A549 (cell line): ENCODE results near the gene MT2A. TPM values are rescaled to one million over a fixed set of nuclear protein-coding genes. Genes with fewer than 3 reads are reported as not detected.

ENCODE experiments used
- ATAC-seq, 2 experiments: fragments of 200-7000 bp in 1 of 2; fragments of >200 bp in 1 of 2; cut with Nextera tagmentation in 1 of 2; cut with Tn5 transposase in 1 of 2; 3 replicates each; pipeline versions ENCODE4 v1.8.0 to v1.9.1; 2018 to 2020; ENCODE audit warnings: mild to moderate bottlenecking in 1 of 2, moderate library complexity in 1 of 2
- CTCF ChIA-PET: fragments of 300-600 bp; sonication (Branson Sonifier 250); formaldehyde crosslinking; extraction: SDS; loops from one replicate; lab custom pipeline; 2021; ENCODE audit warnings: antibody characterized with exemption, inconsistent platforms; lab: Yijun Ruan, JAX
- POLR2A ChIA-PET: fragments of 350-600 bp; formaldehyde crosslinking; extraction: SDS; loops from one replicate; lab custom pipeline; 2021; ENCODE audit warnings: antibody characterized with exemption, inconsistent platforms; lab: Yijun Ruan, JAX
- DNase-seq, 2 experiments: peaks; one replicate each; pipeline versions ENCODE4 v3.0.0 to v3.0.0-alpha.2; 2011 to 2016; ENCODE audit warnings: low read depth in 1 of 2, low spot score in 1 of 2
- FAIRE-seq: peaks from 2 replicates; lab custom pipeline; 2011; peaks lifted over from hg19 to GRCh38; lab: Jason Lieb, UNC
- H3K27ac ChIP-seq, 2 experiments: fragments of >200 bp; sonication (Bioruptor Twin); formaldehyde crosslinking; 3 replicates each; pipeline ENCODE4 v1.5.1; 2016 to 2017
- H3K4me1 ChIP-seq: fragments of >200 bp; sonication (Bioruptor Twin); formaldehyde crosslinking; 3 replicates; pipeline ENCODE4 v1.6.1; 2016
- H3K4me2 ChIP-seq: fragments of >200 bp; sonication (Bioruptor Twin); formaldehyde crosslinking; 3 replicates; pipeline ENCODE4 v1.6.1; 2016
- H3K4me3 ChIP-seq: fragments of >200 bp; sonication (Bioruptor Twin); formaldehyde crosslinking; 3 replicates; pipeline ENCODE4 v1.5.1; 2016
- H3K9me3 ChIP-seq: fragments of >200 bp; sonication (Bioruptor Twin); formaldehyde crosslinking; 3 replicates; pipeline ENCODE4 v1.6.1; 2016
- BCL3 ChIP-seq: fragments of >200 bp; sonication (Bioruptor Twin); formaldehyde crosslinking; IDR thresholded peaks from 3 replicates; pipeline ENCODE4 v1.6.1; 2016
- BHLHE40 ChIP-seq: IDR thresholded peaks from 2 replicates; pipeline ENCODE4 v1.6.1; 2012; ENCODE audit warnings: low read depth, low read length, inconsistent platforms
- CBX8 ChIP-seq: fragments of 200-600 bp; sonication (generic); IDR thresholded peaks from 2 replicates; pipeline ENCODE4 v1.6.1; 2016
- CHD2 ChIP-seq: fragments of 150-350 bp; IDR thresholded peaks from 2 replicates; pipeline ENCODE4 v1.6.1; 2014; ENCODE audit warnings: low read length; ENCODE audit not compliant: partially characterized antibody
- CHD4 ChIP-seq: fragments of 200-600 bp; sonication (generic); IDR thresholded peaks from 2 replicates; pipeline ENCODE4 v1.6.1; 2016; ENCODE audit warnings: antibody characterized with exemption, mild to moderate bottlenecking, borderline replicate concordance
- CTCF ChIP-seq: fragments of >200 bp; sonication (Bioruptor Twin); formaldehyde crosslinking; IDR thresholded peaks from 3 replicates; pipeline ENCODE4 v1.5.1; 2016
- EHF ChIP-seq: fragments of 250-450 bp; sonication (Bioruptor Pico); IDR thresholded peaks from 2 replicates; pipeline ENCODE4 v1.5.0; 2020; ENCODE audit warnings: mild to moderate bottlenecking
- EHMT2 ChIP-seq: fragments of 200-600 bp; sonication (generic); IDR thresholded peaks from 2 replicates; pipeline ENCODE4 v1.6.1; 2016; ENCODE audit warnings: antibody characterized with exemption, low read depth, mild to moderate bottlenecking, moderate library complexity
- ELK1 ChIP-seq: fragments of 150-350 bp; IDR thresholded peaks from 2 replicates; pipeline ENCODE4 v1.6.1; 2014; ENCODE audit warnings: low read depth, mild to moderate bottlenecking, low read length
- ESRRA ChIP-seq: fragments of 150-350 bp; IDR thresholded peaks from 2 replicates; pipeline ENCODE4 v1.6.1; 2014; ENCODE audit warnings: mild to moderate bottlenecking, low read length, borderline replicate concordance
- FOSB ChIP-seq: fragments of 250-450 bp; sonication (Bioruptor Pico); IDR thresholded peaks from 2 replicates; pipeline ENCODE4 v1.5.0; 2020; ENCODE audit warnings: mild to moderate bottlenecking, moderate library complexity
- FOSL2 ChIP-seq, 2 experiments: fragments of 450-650 bp in 1 of 2; fragments of >200 bp in 1 of 2; sonication (Bioruptor Twin) in 1 of 2; formaldehyde crosslinking; IDR thresholded peaks; 2 replicates each; pipeline versions ENCODE4 v1.5.0 to v1.6.1; 2016 to 2020; ENCODE audit warnings: mild to moderate bottlenecking in 1 of 2, moderate library complexity in 1 of 2
- FOXS1 ChIP-seq: fragments of 250-450 bp; sonication (Bioruptor Pico); IDR thresholded peaks from 2 replicates; pipeline ENCODE4 v1.5.0; 2020; ENCODE audit warnings: mild to moderate bottlenecking, moderate library complexity
- HES2 ChIP-seq: fragments of >200 bp; sonication (Bioruptor Twin); formaldehyde crosslinking; IDR thresholded peaks from 2 replicates; pipeline ENCODE4 v1.6.1; 2016
- HEYL ChIP-seq: fragments of 250-450 bp; sonication (Bioruptor Pico); IDR thresholded peaks from 2 replicates; pipeline ENCODE4 v1.8.0; 2021; ENCODE audit warnings: mild to moderate bottlenecking, moderate library complexity
- HMGXB4 ChIP-seq: fragments of 250-450 bp; sonication (Bioruptor Pico); IDR thresholded peaks from 2 replicates; pipeline ENCODE4 v1.5.0; 2021; ENCODE audit warnings: mild to moderate bottlenecking, moderate library complexity, borderline replicate concordance
- JUNB ChIP-seq: fragments of >200 bp; sonication (Bioruptor Twin); formaldehyde crosslinking; IDR thresholded peaks from 2 replicates; pipeline ENCODE4 v1.6.1; 2016
- KDM1A ChIP-seq: fragments of 200-600 bp; sonication (generic); IDR thresholded peaks from 2 replicates; pipeline ENCODE4 v1.6.1; 2016; ENCODE audit warnings: low read depth, mild to moderate bottlenecking
- KDM5A ChIP-seq: fragments of 200-600 bp; sonication (generic); IDR thresholded peaks from 2 replicates; pipeline ENCODE4 v1.6.1; 2016; ENCODE audit warnings: antibody characterized with exemption, mild to moderate bottlenecking
- MAX ChIP-seq: IDR thresholded peaks from 2 replicates; pipeline ENCODE4 v1.6.1; 2012
- MYC ChIP-seq: IDR thresholded peaks from 2 replicates; pipeline ENCODE4 v1.6.1; 2012; ENCODE audit warnings: mild to moderate bottlenecking, inconsistent platforms, low read length, improper control_type of control experiment, borderline replicate concordance
- NFE2L2 ChIP-seq: fragments of 150-350 bp; conservative IDR thresholded peaks from 2 replicates; pipeline ENCODE4 v1.6.1; 2014; ENCODE audit warnings: low read length
- NPAS2 ChIP-seq: fragments of 250-450 bp; sonication (Bioruptor Pico); IDR thresholded peaks from 2 replicates; pipeline ENCODE4 v1.8.0; 2022; ENCODE audit warnings: mild to moderate bottlenecking, moderate library complexity, borderline replicate concordance
- NR3C1 ChIP-seq: fragments of >200 bp; sonication (Bioruptor Twin); formaldehyde crosslinking; IDR thresholded peaks from 3 replicates; pipeline ENCODE4 v1.6.1; 2017
- PHF8 ChIP-seq: fragments of 200-600 bp; sonication (generic); IDR thresholded peaks from 2 replicates; pipeline ENCODE4 v1.6.1; 2016; ENCODE audit warnings: low read depth, mild to moderate bottlenecking, antibody characterized with exemption, moderate library complexity, borderline replicate concordance
- POLR2A ChIP-seq: IDR thresholded peaks from 2 replicates; pipeline ENCODE4 v1.6.1; 2012; ENCODE audit warnings: mild to moderate bottlenecking, low read length
- RARB ChIP-seq: fragments of 250-450 bp; sonication (Bioruptor Pico); IDR thresholded peaks from 2 replicates; pipeline ENCODE4 v1.8.0; 2021; ENCODE audit warnings: mild to moderate bottlenecking, moderate library complexity
- RNF2 ChIP-seq: fragments of 200-600 bp; sonication (generic); IDR thresholded peaks from 2 replicates; pipeline ENCODE4 v1.6.1; 2016; ENCODE audit warnings: low read depth, mild to moderate bottlenecking, antibody characterized with exemption, moderate library complexity, borderline replicate concordance
- SMC3 ChIP-seq: fragments of >200 bp; sonication (Bioruptor Twin); formaldehyde crosslinking; IDR thresholded peaks from 3 replicates; pipeline ENCODE4 v1.6.1; 2018; ENCODE audit warnings: inconsistent platforms
- TFCP2L1 ChIP-seq: fragments of 250-450 bp; sonication (Bioruptor Pico); IDR thresholded peaks from 2 replicates; pipeline ENCODE4 v1.5.0; 2021; ENCODE audit warnings: mild to moderate bottlenecking
- TP53 ChIP-seq: fragments of 250-450 bp; sonication (Bioruptor Pico); IDR thresholded peaks from 2 replicates; pipeline ENCODE4 v1.5.0; 2021; ENCODE audit warnings: mild to moderate bottlenecking, moderate library complexity
- USF2 ChIP-seq: fragments of 450-650 bp; IDR thresholded peaks from 2 replicates; pipeline ENCODE4 v1.6.1; 2014; ENCODE audit warnings: antibody characterized with exemption
- ZFP36 ChIP-seq: fragments of 450-650 bp; IDR thresholded peaks from 2 replicates; pipeline ENCODE4 v1.6.1; 2014; ENCODE audit warnings: borderline replicate concordance; ENCODE audit not compliant: partially characterized antibody
- ZSCAN20 ChIP-seq: fragments of 250-450 bp; sonication (Bioruptor Pico); IDR thresholded peaks from 2 replicates; pipeline ENCODE4 v1.8.0; 2022; ENCODE audit warnings: mild to moderate bottlenecking, moderate library complexity
- WGBS: methylation state at CpG from one replicate; pipeline ENCODE4 v1.1.6; 2017; ENCODE audit errors: missing lambda C conversion rate; 5-methylcytosine and 5-hydroxymethylcytosine counted together
- polyA plus RNA-seq, 4 experiments: library from polyadenylated mRNA; depleted of rRNA in 3 of 4; stranded (reverse); fragments of >200 nt; fragmentation: RNase III in 1 of 4; extraction: RNeasy Plus Mini Kit Qiagen cat#74134 plus additional on column Dnase treatment in 1 of 4; gene quantifications; 2 replicates in 3 of 4; 3 replicates in 1 of 4; pipeline ENCODE4 v1.2.3, GENCODE V29; 2011 to 2017

The MT2A gene
- polyA plus RNA-seq, 2 of the 4 experiments (the other 2 are of a cell fraction): 39.1 to 305 TPM

- no peak for ATAC-seq
- CTCF ChIA-PET: interaction anchor here (0.9 to 19.7 kb wide), 9 partner anchors 9 to 185 kb away, joined by 3 to 340 read pairs (median 4); partner anchors contain the start of genes MT1A, MT1B, MT1E and MT1F
- DNase-seq: peak; percentile 21 to 75
- Histone ChIP-seq H3K4me2 (peak overlapping the region; percentile 81), H3K9me3 (no peaks in the 10 kb centered on the region), H3K27ac (peak overlapping the region; percentile 93 to 96), H3K4me1 (peaks cover 71% of the 10 kb centered on the region), H3K4me3 (peak overlapping the region; percentile 61; the same call in 2 of the 3 replicates)
- 8% methylated on average over 10 of the region's 10 CpGs for WGBS
- POLR2A ChIA-PET: interaction anchor here (1.2 to 10.8 kb wide), 5 partner anchors 14 to 74 kb away, joined by 4 to 185 read pairs (median 23); partner anchors contain the start of genes MT1F and MT1X
- no peak for FAIRE-seq
- peak; percentile 94 for TF ChIP-seq FOSB (CRISPR knock-in tag)
- peak; percentile 80; the same call in 1 of the 2 replicates for TF ChIP-seq TP53 (CRISPR knock-in tag)
- TF ChIP-seq CTCF: no peak
- TF ChIP-seq KDM5A: no peak
- TF ChIP-seq MAX: 0 out of 2 replicates have a peak, but pooled peaks have one; percentile 18
- TF ChIP-seq POLR2A: no peak
- no peak for TF ChIP-seq FOSL2 (IDR thresholded peaks at IDR 0.05)
- peak; percentile 19; the same call in 1 of the 2 replicates for TF ChIP-seq FOSL2 (CRISPR knock-in tag; IDR thresholded peaks at IDR 0.05)
- TF ChIP-seq BHLHE40: no peak
- TF ChIP-seq SMC3: no peak
- TF ChIP-seq ESRRA: no peak
- TF ChIP-seq CHD2: no peak
- peak; percentile 42 for TF ChIP-seq TFCP2L1 (CRISPR knock-in tag)
- TF ChIP-seq HES2: no peak
- TF ChIP-seq PHF8: no peak
- TF ChIP-seq ZFP36: no peak
- no peak for TF ChIP-seq CBX8
- TF ChIP-seq RNF2: no peak
- TF ChIP-seq NFE2L2: no peak
- no peak for TF ChIP-seq CHD4
- no peak for TF ChIP-seq KDM1A
- no peak for TF ChIP-seq NPAS2 (CRISPR knock-in tag)
- TF ChIP-seq EHF (CRISPR knock-in tag): 0 out of 2 replicates have a peak, but pooled peaks have one; percentile 35
- no peak for TF ChIP-seq ELK1
- no peak for TF ChIP-seq USF2
- no peak for TF ChIP-seq BCL3
- TF ChIP-seq ZSCAN20 (CRISPR knock-in tag): no peak
- TF ChIP-seq FOXS1 (CRISPR knock-in tag): no peak
- TF ChIP-seq HEYL (CRISPR knock-in tag): no peak
- no peak for TF ChIP-seq NR3C1
- TF ChIP-seq MYC: no peak
- TF ChIP-seq RARB (CRISPR knock-in tag): 0 out of 2 replicates have a peak, but pooled peaks have one; percentile 54
- no peak for TF ChIP-seq HMGXB4 (CRISPR knock-in tag)
- no peak for TF ChIP-seq EHMT2
- no peak for TF ChIP-seq JUNB
Measured at GRCh38 chr16:56610017-56610608, 1.7 kb downstream of the MT2A start.
